ENCODE data around the gene AAK1.

- TF ChIP-seq CTCF (IDR thresholded peaks at IDR 0.05) (no peak), POLR2AphosphoS5 (IDR thresholded peaks at IDR 0.05) (no peak), POLR2A (IDR thresholded peaks at IDR 0.05) (no peak), EP300 (IDR thresholded peaks at IDR 0.05) (no peak)
Measured at GRCh38 chr2:69645921-69646320, 2.4 kb upstream of the AAK1 start.

Measured in stomach (tissue), 4 donors.